Right kidney (tissue), 9 donors: ENCODE measurements around the gene SLTM.
"Not testable (repeated sequence)": the region's sequence is repeated elsewhere in the genome, so short reads cannot be mapped to it uniquely, and the experiment has no call there.

Source experiments
- DNase-seq: peaks from one replicate; pipeline ENCODE4 v3.0.0-alpha.2; 2016
- long read RNA-seq, 8 donors: transcript quantifications; one replicate each; lab custom pipeline, GENCODE V29; 2026

The SLTM gene
- long read RNA-seq, donor 1, partial matches to known transcripts: 11 of 19 reads
- long read RNA-seq, donor 1, other reads (novel, unspliced or antisense): 0 of 19 reads
- long read RNA-seq, donor 2, partial matches to known transcripts: 16 of 23 reads
- long read RNA-seq, donor 2, other reads (novel, unspliced or antisense): 0 of 23 reads
- long read RNA-seq, donor 3, partial matches to known transcripts: 0 of 4 reads
- long read RNA-seq, donor 3, other reads (novel, unspliced or antisense): 0 of 4 reads
- long read RNA-seq, donor 4, partial matches to known transcripts: 38 of 52 reads
- long read RNA-seq, donor 4, other reads (novel, unspliced or antisense): 0 of 52 reads
- long read RNA-seq, donor 5, partial matches to known transcripts: 17 of 26 reads
- long read RNA-seq, donor 5, other reads (novel, unspliced or antisense): 0 of 26 reads
- long read RNA-seq, donor 6, partial matches to known transcripts: 15 of 21 reads
- long read RNA-seq, donor 6, other reads (novel, unspliced or antisense): 0 of 21 reads
- long read RNA-seq, donor 7: 0 reads
- long read RNA-seq, donor 8, partial matches to known transcripts: 16 of 21 reads
- long read RNA-seq, donor 8, other reads (novel, unspliced or antisense): 0 of 21 reads

GRCh38 chr15:58933281-58934113, at the start of gene SLTM:
Gene SLTM (minus strand): TSS chr15:58933679. CDS start chr15:58933565, 114 bp downstream.
- peak; percentile 97 for DNase-seq

DNA sequence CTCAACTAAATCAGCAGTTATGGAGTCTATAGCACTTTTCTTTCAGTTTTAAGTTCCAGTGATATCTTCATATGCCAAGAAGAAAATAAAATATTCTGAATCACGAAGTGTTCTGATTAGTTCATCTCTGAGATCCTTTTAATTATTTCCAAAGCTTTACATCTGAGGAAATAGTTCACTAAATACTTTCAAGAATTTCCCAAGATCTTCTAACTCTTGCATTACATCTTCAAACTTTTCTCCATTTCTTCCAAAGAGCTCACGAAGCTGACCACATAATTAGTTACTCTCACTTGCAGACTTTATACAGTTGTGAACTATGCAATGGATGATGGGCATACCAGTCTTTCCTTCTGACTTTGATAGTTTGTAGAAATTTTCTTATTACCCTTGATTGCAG, 49.8 kb upstream of the SLTM start:
- DNase-seq: no peak

- DNase-seq: no peak
These were observed 48.5 kb upstream of the SLTM start for GRCh38 chr15:58981808-58982475.

- no peak for DNase-seq
These were observed 47.0 kb upstream of the SLTM start for GRCh38 chr15:58980351-58980939.

GRCh38 chr15:58977887-58978286, 44.4 kb upstream of the SLTM start:
- DNase-seq: no peak

GRCh38 chr15:58967479-58967878, 34.0 kb upstream of the SLTM start:
- no peak for DNase-seq

- DNase-seq: no peak
These were observed 33.2 kb upstream of the SLTM start for GRCh38 chr15:58966698-58967097.

- DNase-seq: no peak
These were observed 29.4 kb upstream of the SLTM start for GRCh38 chr15:58962662-58963565.

DNA sequence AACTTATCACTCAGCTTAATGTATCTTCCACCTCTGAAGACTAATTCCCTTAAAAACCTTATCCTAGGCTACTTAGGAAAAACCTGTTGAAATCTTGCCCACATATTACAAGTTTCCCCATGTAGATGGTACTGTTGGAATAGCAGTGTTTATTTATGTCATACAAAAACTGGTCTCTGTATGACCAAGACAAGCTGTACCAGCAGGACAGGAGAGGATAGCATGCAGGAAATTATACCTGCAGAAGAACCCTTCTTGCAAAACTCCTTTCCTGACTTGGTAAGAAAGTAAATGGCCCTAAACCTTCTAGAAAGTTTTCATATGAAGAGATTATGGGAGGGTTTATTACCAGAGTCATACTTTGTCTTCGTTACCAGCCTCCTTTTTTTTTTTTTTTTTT, 28.7 kb upstream of the SLTM start:
- DNase-seq: no peak

DNA sequence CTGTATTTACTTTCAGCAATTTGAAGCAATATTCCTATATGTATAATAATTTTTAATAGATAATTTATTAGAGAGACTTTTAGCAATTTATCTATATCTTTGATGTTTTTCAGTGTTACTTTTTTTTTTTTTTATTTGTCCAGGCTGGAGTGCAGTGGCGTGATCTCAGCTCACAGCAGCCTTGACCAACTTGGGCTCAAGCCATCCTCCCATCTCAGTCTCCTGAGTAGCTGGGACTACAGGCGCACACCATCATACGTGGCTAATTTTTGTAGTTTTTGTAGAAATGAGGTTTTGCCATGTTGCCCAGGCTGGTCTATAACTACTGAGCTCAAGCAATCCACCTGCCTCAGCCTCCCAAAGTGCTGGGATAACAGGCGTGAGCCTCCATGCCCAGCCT, 25.3 kb upstream of the SLTM start:
- no peak for DNase-seq

GRCh38 chr15:58957101-58957973, 23.9 kb upstream of the SLTM start:
- peak; percentile 20 for DNase-seq

DNA sequence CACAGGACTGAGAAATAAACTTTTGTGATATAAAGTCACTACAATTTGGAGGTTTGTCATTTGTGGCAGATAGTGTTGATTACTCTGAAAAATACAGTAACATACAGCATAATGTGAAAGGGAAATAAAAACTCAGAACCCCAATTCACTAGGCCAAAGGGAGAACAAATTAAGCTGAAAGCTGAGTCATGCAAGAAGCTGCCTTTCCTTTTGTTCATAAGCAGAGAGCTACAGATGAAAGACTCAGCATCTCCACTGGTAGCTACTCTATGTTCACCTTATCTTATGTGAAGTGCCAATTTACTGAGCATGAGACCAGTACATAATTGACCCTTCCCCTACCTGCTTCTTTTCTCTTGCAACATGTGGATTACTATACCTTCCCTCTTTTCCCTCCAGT, 19.3 kb upstream of the SLTM start:
- DNase-seq: no peak

GRCh38 chr15:58951388-58952007, 18.0 kb upstream of the SLTM start:
- peak; percentile 5 for DNase-seq

DNA sequence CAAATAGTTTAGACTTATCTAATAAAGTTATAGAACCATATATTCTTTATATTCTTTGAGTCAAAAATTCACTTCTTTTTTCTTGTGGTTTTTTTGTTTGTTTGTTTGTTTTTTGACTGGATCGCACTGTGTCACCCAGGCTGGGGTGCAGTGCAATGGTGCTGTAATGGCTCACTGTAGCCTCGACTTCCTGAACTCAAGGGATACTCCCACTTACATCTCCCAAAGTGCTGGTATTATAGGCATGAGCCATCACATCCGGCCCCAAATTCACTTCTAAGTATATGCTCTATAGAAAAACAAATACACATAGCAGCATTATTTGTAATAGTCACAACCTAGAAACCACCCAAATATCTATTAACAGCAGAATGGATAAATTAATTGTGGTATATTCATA, 13.7 kb upstream of the SLTM start:
- DNase-seq: no peak

DNA sequence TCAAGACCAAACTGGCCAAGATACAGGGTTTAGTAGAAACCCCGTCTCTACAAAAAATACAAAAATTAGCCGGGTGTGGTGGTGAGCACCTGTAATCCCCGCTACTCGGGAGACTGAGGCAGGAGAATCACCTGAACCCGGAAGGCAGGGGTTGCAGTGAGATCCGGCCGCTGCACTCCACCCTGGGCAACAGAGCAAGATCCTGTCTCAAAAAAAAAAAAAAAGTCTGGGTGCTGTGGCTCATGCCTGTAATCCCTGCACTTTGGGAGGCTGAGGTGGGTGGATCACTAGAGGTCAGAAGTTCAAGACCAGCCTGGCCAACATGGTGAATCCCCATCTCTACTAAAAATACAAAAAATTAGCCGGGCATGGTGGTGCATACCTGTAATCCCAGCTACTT, 1.5 kb upstream of the SLTM start:
- DNase-seq: not testable (repeated sequence)

- DNase-seq: peak; percentile 8
These were observed 1.0 kb upstream of the SLTM start for GRCh38 chr15:58934521-58934920.

DNA sequence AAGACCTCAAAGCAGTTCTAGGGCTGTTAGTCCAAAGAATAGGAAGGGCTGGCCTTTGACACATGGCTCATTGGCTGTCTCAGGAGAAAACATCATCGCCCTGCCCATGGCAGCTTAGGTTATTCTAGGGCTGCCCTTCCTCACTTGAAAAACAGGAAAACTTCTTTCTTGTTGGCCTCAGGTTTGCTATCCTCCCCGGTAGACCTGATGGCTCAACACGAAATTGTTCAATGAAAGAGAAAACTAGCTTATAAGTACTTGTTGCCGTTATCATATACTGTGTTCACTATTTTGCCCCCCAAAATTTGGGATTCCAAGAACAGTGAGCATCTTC, 602 bp upstream of the SLTM start:
- no peak for DNase-seq

GRCh38 chr15:58932710-58933280, 684 bp downstream of the SLTM start:
- DNase-seq: no peak

- peak; percentile 21 for DNase-seq
These were observed 1.4 kb downstream of the SLTM start for GRCh38 chr15:58931987-58932588.
